ENCODE measurements around the gene RNPEP.

GRCh38 chr1:202036595-202037387 lies 54.3 kb downstream of the RNPEP start:
- TF ChIP-seq POLR2AphosphoS5 (IDR thresholded peaks at IDR 0.05; ENCODE audit: borderline replicate concordance, low read depth, low read length): no peak
- no peak for TF ChIP-seq EZH2 (IDR thresholded peaks at IDR 0.05)
